ENCODE data around the gene MBOAT1. TPM values are rescaled to one million over a fixed set of nuclear protein-coding genes. Genes with fewer than 3 reads are reported as not detected.

The MBOAT1 gene
- total RNA-seq, 2 donors from 2014 or later, result 4.6 to 10.1 TPM

GRCh38 chr6:20126102-20126752 lies 86.0 kb downstream of the MBOAT1 start:
- DNase-seq, result no peak
- intact Hi-C loops (cut with DNase I), result no loop called here
- H3K27me3 ChIP-seq, result no peaks in the 10 kb centered on the region
- peaks cover 10% of the 10 kb centered on the region for H3K4me1 ChIP-seq
- no peak overlapping the region for H3K4me3 ChIP-seq
- H3K27ac ChIP-seq, result peak overlapping the region in 1 of 4 donors; percentile 68
- ATAC-seq, result no peak
- no peaks in the 10 kb centered on the region for H3K36me3 ChIP-seq (replicated peaks in 1 of 2; ENCODE audit: insufficient read depth in 1 of 2, low read depth in 2 of 2)
- WGBS, 2 donors, result 55 to 69% methylated on average over 3 of the region's 3 CpGs
- TF ChIP-seq POLR2A (IDR thresholded peaks at IDR 0.05) (no peak), CTCF (IDR thresholded peaks at IDR 0.05) (no peak)
- H3K9me3 ChIP-seq, result no peaks in the 10 kb centered on the region

- intact Hi-C loops (cut with DNase I), result no loop called here
- 46 to 68% methylated on average over 3 of the region's 3 CpGs for WGBS, 2 donors
- H3K4me1 ChIP-seq, result peaks cover 10% of the 10 kb centered on the region
Observed at GRCh38 chr6:20124545-20124944, 87.7 kb downstream of the MBOAT1 start.

GRCh38 chr6:20119485-20119884 lies 92.8 kb downstream of the MBOAT1 start:
- no peak for ATAC-seq
- Histone ChIP-seq H3K4me3 (no peak overlapping the region), H3K4me1 (no peaks in the 10 kb centered on the region), H3K9me3 (no peaks in the 10 kb centered on the region), H3K36me3 (replicated peaks in 1 of 2; ENCODE audit: insufficient read depth in 1 of 2, low read depth in 2 of 2) (no peaks in the 10 kb centered on the region), H3K27ac (no peak overlapping the region), H3K27me3 (no peaks in the 10 kb centered on the region)
- intact Hi-C loops (cut with DNase I), result no loop called here
- no peak for DNase-seq
- 79 to 83% methylated on average over 6 of the region's 6 CpGs for WGBS, 2 donors
- no peak for TF ChIP-seq POLR2A (IDR thresholded peaks at IDR 0.05)
- TF ChIP-seq CTCF (IDR thresholded peaks at IDR 0.05), result no peak

More at GRCh38 chr6:20124545-20124944, 87.7 kb downstream of the MBOAT1 start:
- Histone ChIP-seq H3K4me3 (no peak overlapping the region), H3K27me3 (no peaks in the 10 kb centered on the region), H3K27ac (no peak overlapping the region), H3K9me3 (no peaks in the 10 kb centered on the region), H3K36me3 (replicated peaks in 1 of 2; ENCODE audit: insufficient read depth in 1 of 2, low read depth in 2 of 2) (no peaks in the 10 kb centered on the region)
- DNase-seq, result no peak
- TF ChIP-seq CTCF (IDR thresholded peaks at IDR 0.05), result no peak
- no peak for TF ChIP-seq POLR2A (IDR thresholded peaks at IDR 0.05)
- ATAC-seq, result no peak

- H3K36me3 ChIP-seq (replicated peaks in 1 of 2; ENCODE audit: insufficient read depth in 1 of 2, low read depth in 2 of 2), result no peaks in the 10 kb centered on the region
- no peak for DNase-seq
- H3K27ac ChIP-seq, result no peak overlapping the region
Observed at GRCh38 chr6:20118892-20119291, 93.4 kb downstream of the MBOAT1 start.

More at GRCh38 chr6:20118892-20119291, 93.4 kb downstream of the MBOAT1 start:
- WGBS, 2 donors, result 86% methylated on average over 4 of the region's 4 CpGs
- ATAC-seq, result no peak
- intact Hi-C loops (cut with DNase I), result no loop called here
- no peaks in the 10 kb centered on the region for H3K9me3 ChIP-seq
- no peaks in the 10 kb centered on the region for H3K4me1 ChIP-seq
- no peak for TF ChIP-seq CTCF (IDR thresholded peaks at IDR 0.05)
- no peak for TF ChIP-seq POLR2A (IDR thresholded peaks at IDR 0.05)
- no peak overlapping the region for H3K4me3 ChIP-seq
- no peaks in the 10 kb centered on the region for H3K27me3 ChIP-seq
